ENCODE measurements around the gene BBS2.

BBS2 gene

DNA sequence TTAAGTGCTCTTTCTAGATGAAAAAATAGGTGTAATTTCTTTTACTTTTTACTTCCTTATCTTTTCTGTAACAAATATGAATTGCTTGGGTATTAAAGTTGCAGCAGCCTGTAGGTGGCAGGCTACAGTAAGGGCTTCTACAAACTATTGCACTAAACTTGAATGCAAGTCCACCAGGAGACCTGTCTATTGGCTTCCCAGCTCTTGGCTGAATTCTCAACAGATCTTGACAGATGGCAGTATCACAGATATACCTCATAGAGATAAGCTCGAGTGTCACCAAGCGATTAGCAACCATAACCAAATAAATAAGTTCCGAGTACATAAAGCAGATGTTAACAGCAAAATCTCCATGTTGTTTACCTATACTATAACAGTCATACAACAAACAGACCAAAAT is 5.9 kb downstream of the BBS2 start:
- peak; percentile 65 for DNase-seq (ENCODE audit: low read depth)
- no peak overlapping the region for H3K4me3 ChIP-seq (ENCODE audit: low read depth, low read length)
- TF ChIP-seq, protein P1, sequence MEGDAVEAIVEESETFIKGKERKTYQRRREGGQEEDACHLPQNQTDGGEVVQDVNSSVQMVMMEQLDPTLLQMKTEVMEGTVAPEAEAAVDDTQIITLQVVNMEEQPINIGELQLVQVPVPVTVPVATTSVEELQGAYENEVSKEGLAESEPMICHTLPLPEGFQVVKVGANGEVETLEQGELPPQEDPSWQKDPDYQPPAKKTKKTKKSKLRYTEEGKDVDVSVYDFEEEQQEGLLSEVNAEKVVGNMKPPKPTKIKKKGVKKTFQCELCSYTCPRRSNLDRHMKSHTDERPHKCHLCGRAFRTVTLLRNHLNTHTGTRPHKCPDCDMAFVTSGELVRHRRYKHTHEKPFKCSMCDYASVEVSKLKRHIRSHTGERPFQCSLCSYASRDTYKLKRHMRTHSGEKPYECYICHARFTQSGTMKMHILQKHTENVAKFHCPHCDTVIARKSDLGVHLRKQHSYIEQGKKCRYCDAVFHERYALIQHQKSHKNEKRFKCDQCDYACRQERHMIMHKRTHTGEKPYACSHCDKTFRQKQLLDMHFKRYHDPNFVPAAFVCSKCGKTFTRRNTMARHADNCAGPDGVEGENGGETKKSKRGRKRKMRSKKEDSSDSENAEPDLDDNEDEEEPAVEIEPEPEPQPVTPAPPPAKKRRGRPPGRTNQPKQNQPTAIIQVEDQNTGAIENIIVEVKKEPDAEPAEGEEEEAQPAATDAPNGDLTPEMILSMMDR (IDR thresholded peaks at IDR 0.05; ENCODE audit: insufficient read depth, low read depth, low read length, missing control alignments), result peak; percentile 49

DNA sequence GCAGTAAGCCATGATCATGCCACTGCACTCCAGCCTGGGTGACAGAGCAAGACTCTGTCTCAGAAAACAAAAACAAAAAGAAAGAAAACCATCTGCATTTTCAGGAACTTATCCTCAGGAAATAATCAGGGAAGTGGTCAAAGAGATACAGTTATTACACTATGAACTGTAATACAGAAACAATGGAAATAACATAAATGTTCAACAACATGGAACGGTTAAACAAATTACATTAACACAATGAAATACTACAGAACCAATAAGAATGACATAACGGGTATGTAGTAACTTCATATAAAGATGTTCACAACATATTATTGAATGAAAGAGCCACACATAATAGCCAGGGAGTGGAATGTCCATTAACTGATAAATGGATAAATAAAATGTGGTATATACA is 6.7 kb downstream of the BBS2 start:
- DNase-seq (ENCODE audit: low read depth), result no peak
- TF ChIP-seq, protein P1 (IDR thresholded peaks at IDR 0.05; ENCODE audit: insufficient read depth, low read depth, low read length, missing control alignments), result no peak

DNA sequence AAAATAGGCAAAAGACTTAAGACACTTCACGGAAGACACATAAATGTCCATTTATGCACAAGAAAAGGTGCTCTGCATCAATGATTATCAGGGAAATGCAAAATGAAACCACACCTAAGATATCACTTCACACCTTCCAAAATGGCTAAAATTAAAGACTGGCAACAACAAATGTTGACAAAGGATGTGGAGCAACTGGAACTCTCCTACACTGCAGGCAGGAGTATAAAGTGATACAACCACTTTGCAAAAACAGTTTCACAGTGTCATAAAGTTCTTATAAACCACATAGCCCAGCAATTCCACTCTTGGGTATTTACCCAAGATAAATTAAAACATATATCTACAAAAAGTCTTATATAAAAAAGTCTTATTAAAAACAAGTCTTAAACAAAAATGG is 7.8 kb downstream of the BBS2 start:
- TF ChIP-seq, protein P1 (IDR thresholded peaks at IDR 0.05; ENCODE audit: insufficient read depth, low read depth, low read length, missing control alignments), result no peak
- DNase-seq (ENCODE audit: low read depth), result no peak
- no peak overlapping the region for H3K4me3 ChIP-seq (ENCODE audit: low read depth, low read length)

More for the DNA sequence above, 6.7 kb downstream of the BBS2 start:
- H3K4me3 ChIP-seq (ENCODE audit: low read depth, low read length), result no peak overlapping the region

DNA sequence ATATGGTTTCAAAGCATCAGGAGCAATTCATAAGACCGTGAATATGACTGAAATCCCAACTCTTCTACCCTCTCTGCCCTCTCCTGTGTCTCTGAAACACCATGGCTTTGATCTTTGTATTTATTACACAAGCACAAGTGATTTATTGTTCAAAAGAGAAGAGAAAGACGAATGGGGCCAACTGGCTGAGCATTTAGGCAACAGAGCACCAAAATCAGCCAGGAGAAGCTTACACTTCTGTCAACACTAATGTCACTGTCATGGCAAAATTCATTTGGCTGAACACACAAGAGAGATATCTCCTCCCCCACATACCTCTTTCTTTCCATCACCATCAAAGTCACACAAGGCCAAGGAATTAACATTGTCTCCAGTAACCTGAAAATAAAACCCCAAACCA is 9.3 kb downstream of the BBS2 start:
- TF ChIP-seq, protein P1 (IDR thresholded peaks at IDR 0.05; ENCODE audit: insufficient read depth, low read depth, low read length, missing control alignments), result no peak

DNA sequence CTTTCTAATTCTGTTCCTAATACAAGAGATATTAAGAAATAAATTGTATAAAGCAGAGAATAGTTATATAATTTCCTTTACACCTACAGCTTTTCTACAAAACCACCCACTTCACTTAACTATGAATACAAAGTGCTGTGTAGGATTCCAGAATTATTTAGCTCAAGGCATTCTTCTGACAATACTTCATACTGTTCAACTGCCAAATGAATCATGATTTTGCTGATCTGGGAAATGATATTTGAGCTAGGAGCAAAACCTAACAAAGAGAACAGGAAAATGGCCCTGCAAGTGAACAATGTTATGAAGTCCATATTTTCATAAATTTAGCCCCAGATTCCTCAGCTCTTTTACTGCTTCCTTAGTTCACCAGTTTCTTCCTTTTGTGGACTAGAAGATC is 12.9 kb downstream of the BBS2 start:
- DNase-seq (ENCODE audit: low read depth), result no peak

More for the DNA sequence above, 9.3 kb downstream of the BBS2 start:
- DNase-seq (ENCODE audit: low read depth), result no peak
- H3K4me3 ChIP-seq (ENCODE audit: low read depth, low read length), result no peak overlapping the region

DNA sequence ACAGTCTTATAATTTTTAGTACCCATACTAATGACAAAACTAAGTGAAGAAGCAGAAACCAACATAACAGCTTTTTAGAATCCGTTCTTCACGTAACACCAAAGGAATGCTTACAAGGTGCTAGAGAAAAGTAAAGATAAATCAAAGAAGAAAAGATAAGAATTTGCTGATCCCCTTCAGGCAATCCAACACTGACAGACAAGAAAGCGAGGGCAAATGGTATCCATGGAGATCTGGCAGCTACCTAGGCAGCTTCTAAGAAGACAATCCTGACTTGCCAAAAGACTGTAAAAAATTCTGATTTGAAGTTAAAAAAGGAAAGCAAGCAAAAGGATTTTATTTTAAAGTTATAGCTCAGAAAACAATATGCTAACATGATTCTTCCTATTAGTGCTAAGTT is 14.6 kb downstream of the BBS2 start:
- DNase-seq (ENCODE audit: low read depth), result no peak
- TF ChIP-seq, protein P1 (IDR thresholded peaks at IDR 0.05; ENCODE audit: insufficient read depth, low read depth, low read length, missing control alignments), result no peak
- no peak overlapping the region for H3K4me3 ChIP-seq (ENCODE audit: low read depth, low read length)

More for the DNA sequence above, 12.9 kb downstream of the BBS2 start:
- TF ChIP-seq, protein P1 (IDR thresholded peaks at IDR 0.05; ENCODE audit: insufficient read depth, low read depth, low read length, missing control alignments), result no peak
- H3K4me3 ChIP-seq (ENCODE audit: low read depth, low read length), result no peak overlapping the region

DNA sequence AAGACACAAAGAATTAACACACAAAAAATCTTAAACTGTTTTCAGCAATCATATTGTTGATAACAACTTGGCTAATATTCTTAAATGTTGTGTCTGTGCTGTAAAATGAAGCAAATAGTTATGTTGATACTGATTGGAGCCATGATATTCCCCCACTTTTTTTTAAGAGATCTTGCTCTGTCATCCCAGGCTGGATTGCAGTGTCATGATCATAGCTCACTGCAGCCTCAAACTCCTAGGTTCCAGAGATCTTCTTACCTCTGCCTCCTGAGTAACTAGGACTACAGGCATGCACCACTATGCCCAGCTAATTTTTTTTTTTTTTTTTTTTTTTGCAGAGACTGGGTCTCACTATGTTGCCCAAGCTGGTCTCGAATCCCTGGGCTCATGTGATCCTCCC is 26.0 kb downstream of the BBS2 start:
- TF ChIP-seq, protein P1 (IDR thresholded peaks at IDR 0.05; ENCODE audit: insufficient read depth, low read depth, low read length, missing control alignments), result no peak
- no peak overlapping the region for H3K4me3 ChIP-seq (ENCODE audit: low read depth, low read length)
- no peak for DNase-seq (ENCODE audit: low read depth)
